Activated naive CD8-positive, alpha-beta T cell treated with anti-CD3 and anti-CD28 coated beads, Interleukin-2, amount 50 U/mL, for 16 hours (primary cell): ENCODE measurements around the gene CFLAR.

Source experiments
- DNase-seq: peaks from one replicate; pipeline ENCODE4 v3.0.0-alpha.2; 2020; ENCODE audit warnings: low read depth, low spot score

CFLAR gene

DNA sequence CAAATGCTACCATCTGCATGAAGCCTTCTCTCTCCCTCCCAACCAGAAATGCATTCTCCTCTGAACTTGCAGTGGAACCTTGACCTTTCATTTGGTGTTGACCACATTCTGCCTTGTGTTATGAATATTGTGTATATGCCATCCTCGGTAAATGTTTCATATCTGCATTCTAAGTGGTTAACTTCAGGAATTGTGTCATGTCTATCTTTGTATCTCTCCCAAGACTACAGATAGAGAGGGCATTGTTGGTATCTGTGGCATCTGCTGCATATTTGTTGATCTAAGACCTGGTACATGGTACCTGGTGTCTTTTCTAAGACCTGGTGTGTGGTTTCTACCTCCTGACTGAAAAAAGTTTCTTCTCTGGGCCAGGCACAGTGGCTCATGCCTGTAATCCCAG is 101.0 kb downstream of the CFLAR start:
- DNase-seq, result no peak

DNA sequence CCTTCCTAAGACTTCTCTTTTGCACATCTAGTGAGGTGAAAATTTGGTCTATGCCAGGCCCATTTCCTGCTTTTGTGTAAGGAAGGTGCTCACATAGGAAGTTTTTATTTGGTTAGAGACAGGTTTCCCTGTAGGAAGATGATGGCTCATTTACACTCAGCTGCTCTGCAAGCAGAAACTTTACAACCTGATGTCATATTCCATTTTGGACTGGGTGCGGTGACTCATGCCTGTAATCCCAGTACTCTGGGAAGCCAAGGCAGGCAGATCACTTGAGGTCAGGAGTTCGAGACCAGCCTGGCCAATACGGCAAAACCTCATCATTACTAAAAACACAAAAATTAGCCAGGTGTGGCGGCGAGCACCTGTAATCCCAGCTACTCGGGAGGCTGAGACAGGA is 102.8 kb downstream of the CFLAR start:
- no peak for DNase-seq

DNA sequence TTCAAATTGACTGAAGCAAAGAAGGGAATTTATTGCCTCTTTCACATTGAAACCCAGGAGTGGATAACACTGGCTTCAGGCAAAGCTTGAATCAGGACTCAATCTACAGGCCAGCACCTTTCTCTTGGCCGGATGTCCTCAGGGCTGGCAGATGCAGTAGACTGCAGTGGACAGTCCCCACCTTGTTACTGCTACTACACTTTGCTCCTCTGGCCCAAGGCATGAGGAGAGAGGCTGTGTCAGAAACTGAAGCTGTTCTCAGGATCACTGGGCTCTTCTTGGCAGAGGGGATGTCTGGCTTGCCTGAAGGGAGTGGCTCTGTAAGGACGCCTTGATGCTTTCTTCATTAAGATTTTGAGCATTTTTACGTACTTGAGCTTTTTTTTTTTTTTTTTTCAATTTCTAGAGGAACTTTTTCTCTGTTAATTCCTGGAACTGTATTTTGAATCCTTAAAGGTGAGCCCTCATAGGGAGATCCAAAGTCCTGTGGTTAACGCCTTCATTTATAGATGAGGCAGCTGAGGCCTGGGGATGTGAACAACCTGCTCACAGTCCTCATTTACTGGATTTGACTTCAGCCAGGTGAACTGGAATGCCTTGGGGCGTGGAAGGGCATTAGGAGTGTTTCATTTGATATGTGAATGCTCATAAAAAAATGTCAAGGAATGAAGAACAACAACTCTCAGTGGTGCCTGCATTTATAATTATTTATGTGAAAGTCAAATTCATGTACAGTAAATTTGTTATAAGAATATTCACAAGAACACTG is 103.5 kb downstream of the CFLAR start:
- DNase-seq, result no peak

GRCh38 chr2:201220102-201220570 is 104.2 kb downstream of the CFLAR start:
- DNase-seq, result no peak

GRCh38 chr2:201223089-201224073 is 107.4 kb downstream of the CFLAR start:
- no peak for DNase-seq
